ENCODE measurements around the gene PITX2. TPM values are rescaled to one million over a fixed set of nuclear protein-coding genes. Genes with fewer than 3 reads are reported as not detected.

PITX2 gene
- total RNA-seq, 1 experiment from 2014 or later: 0.90 TPM

- no peaks in the 10 kb centered on the region for H3K9me3 ChIP-seq (ENCODE audit: low read depth, low read length, poor library complexity, severe bottlenecking)
- intact Hi-C loops (cut with micrococcal nuclease; ENCODE audit: unreplicated experiment): no loop called here
- H3K4me1 ChIP-seq (ENCODE audit: insufficient read depth, low read length, poor library complexity, severe bottlenecking): no peaks in the 10 kb centered on the region
- DNase-seq (ENCODE audit: low spot score): no peak
- ChIA-PET CTCF (no interaction called here), POLR2A (ENCODE audit: low non-redundant PET) (no interaction called here)
- no TSS peak for BruUV-seq (replicated peaks)
- no peak overlapping the region for H3K27ac ChIP-seq (ENCODE audit: low read depth, low read length, poor library complexity, severe bottlenecking)
- H3K27me3 ChIP-seq (replicated peaks; ENCODE audit: insufficient read depth, low read depth, low read length, poor library complexity): no peaks in the 10 kb centered on the region
- no peak for TF ChIP-seq CTCF (conservative IDR thresholded peaks at IDR 0.05; ENCODE audit: low read depth, low read length)
- TF ChIP-seq EZH2 (IDR thresholded peaks at IDR 0.05; ENCODE audit: borderline replicate concordance, low read depth, low read length, poor library complexity, severe bottlenecking): no peak
- no peak overlapping the region for H3K4me3 ChIP-seq (ENCODE audit: low read depth, low read length, poor library complexity, severe bottlenecking)
- no peaks in the 10 kb centered on the region for H3K36me3 ChIP-seq (ENCODE audit: insufficient read depth, low read length, poor library complexity, severe bottlenecking)
Measured at GRCh38 chr4:110654254-110654635, 31.4 kb upstream of the PITX2 start.

- BruUV-seq (replicated peaks): no TSS peak
- TF ChIP-seq CTCF (conservative IDR thresholded peaks at IDR 0.05; ENCODE audit: low read depth, low read length): no peak
- no peak for TF ChIP-seq EZH2 (IDR thresholded peaks at IDR 0.05; ENCODE audit: borderline replicate concordance, low read depth, low read length, poor library complexity, severe bottlenecking)
- Histone ChIP-seq H3K4me3 (ENCODE audit: low read depth, low read length, poor library complexity, severe bottlenecking) (no peak overlapping the region), H3K36me3 (ENCODE audit: insufficient read depth, low read length, poor library complexity, severe bottlenecking) (no peaks in the 10 kb centered on the region), H3K9me3 (ENCODE audit: low read depth, low read length, poor library complexity, severe bottlenecking) (no peaks in the 10 kb centered on the region), H3K27me3 (replicated peaks; ENCODE audit: insufficient read depth, low read depth, low read length, poor library complexity) (no peaks in the 10 kb centered on the region), H3K4me1 (ENCODE audit: insufficient read depth, low read length, poor library complexity, severe bottlenecking) (no peaks in the 10 kb centered on the region), H3K27ac (ENCODE audit: low read depth, low read length, poor library complexity, severe bottlenecking) (no peak overlapping the region)
- CTCF ChIA-PET: no interaction called here
- intact Hi-C loops (cut with micrococcal nuclease; ENCODE audit: unreplicated experiment): no loop called here
- DNase-seq (ENCODE audit: low spot score): no peak
- POLR2A ChIA-PET (ENCODE audit: low non-redundant PET): interaction anchor here (0.6 kb wide), 1 partner anchor 128 kb away, joined by 3 read pairs; no protein-coding TSS in a partner anchor
Measured at GRCh38 chr4:110653321-110654253, 30.7 kb upstream of the PITX2 start.

- TF ChIP-seq CTCF (conservative IDR thresholded peaks at IDR 0.05; ENCODE audit: low read depth, low read length) (no peak), EZH2 (IDR thresholded peaks at IDR 0.05; ENCODE audit: borderline replicate concordance, low read depth, low read length, poor library complexity, severe bottlenecking) (no peak)
- ChIA-PET CTCF (no interaction called here), POLR2A (ENCODE audit: low non-redundant PET) (no interaction called here)
- no peak overlapping the region for H3K4me3 ChIP-seq (ENCODE audit: low read depth, low read length, poor library complexity, severe bottlenecking)
- H3K9me3 ChIP-seq (ENCODE audit: low read depth, low read length, poor library complexity, severe bottlenecking): no peaks in the 10 kb centered on the region
- no peak for DNase-seq (ENCODE audit: low spot score)
- BruUV-seq (replicated peaks): no TSS peak
- peaks cover 6% of the 10 kb centered on the region for H3K27me3 ChIP-seq (replicated peaks; ENCODE audit: insufficient read depth, low read depth, low read length, poor library complexity)
- intact Hi-C loops (cut with micrococcal nuclease; ENCODE audit: unreplicated experiment): no loop called here
- H3K36me3 ChIP-seq (ENCODE audit: insufficient read depth, low read length, poor library complexity, severe bottlenecking): no peaks in the 10 kb centered on the region
- H3K27ac ChIP-seq (ENCODE audit: low read depth, low read length, poor library complexity, severe bottlenecking): no peak overlapping the region
- H3K4me1 ChIP-seq (ENCODE audit: insufficient read depth, low read length, poor library complexity, severe bottlenecking): no peaks in the 10 kb centered on the region
Measured at GRCh38 chr4:110644008-110644407, 21.1 kb upstream of the PITX2 start.

Measured in A673 (cell line).